ENCODE data around the gene SOX15.

SOX15 gene

DNA sequence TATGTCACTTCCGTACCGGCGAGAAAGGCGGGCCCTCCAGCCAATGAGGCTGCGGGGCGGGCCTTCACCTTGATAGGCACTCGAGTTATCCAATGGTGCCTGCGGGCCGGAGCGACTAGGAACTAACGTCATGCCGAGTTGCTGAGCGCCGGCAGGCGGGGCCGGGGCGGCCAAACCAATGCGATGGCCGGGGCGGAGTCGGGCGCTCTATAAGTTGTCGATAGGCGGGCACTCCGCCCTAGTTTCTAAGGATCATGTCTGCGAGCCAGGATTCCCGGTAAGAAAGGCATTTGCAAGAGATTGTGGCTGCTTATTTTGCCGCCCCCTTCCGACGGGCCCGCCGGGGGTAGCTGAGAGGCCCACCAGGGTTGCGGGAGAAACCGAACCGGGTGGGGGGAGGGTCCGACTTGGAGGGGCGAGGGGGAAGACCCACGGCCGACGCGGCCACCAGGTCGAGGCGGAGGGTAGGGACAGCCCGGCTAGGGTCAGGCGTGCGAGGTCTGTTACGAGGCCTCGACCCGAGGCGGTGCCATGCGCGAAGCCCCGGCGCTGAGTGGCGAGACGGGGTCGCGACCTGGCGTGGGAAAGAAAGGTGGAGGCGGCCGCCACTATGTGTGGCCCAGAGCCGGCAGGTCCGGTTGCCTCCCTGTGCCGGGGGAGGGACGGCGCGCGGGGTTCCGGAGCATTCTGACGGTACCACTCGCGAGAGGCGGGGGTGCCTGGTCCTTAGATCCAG, 17.1 kb downstream of the SOX15 start:
- peaks cover 5% of the 10 kb centered on the region for H3K4me1 ChIP-seq (ENCODE audit: control insufficient read depth, insufficient read depth, low read length)
- H3K36me3 ChIP-seq (ENCODE audit: control insufficient read depth, insufficient read depth, low read length) = peaks cover 70% of the 10 kb centered on the region

DNA sequence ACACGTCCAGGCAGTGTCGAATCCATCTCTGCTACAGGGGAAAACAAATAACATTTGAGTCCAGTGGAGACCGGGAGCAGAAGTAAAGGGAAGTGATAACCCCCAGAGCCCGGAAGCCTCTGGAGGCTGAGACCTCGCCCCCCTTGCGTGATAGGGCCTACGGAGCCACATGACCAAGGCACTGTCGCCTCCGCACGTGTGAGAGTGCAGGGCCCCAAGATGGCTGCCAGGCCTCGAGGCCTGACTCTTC, 17.6 kb downstream of the SOX15 start:
- H3K4me1 ChIP-seq (ENCODE audit: control insufficient read depth, insufficient read depth, low read length) = peaks cover 5% of the 10 kb centered on the region
- H3K9ac ChIP-seq (ENCODE audit: low read depth, low read length) = peak overlapping the region; percentile 87
- H3K36me3 ChIP-seq (ENCODE audit: control insufficient read depth, insufficient read depth, low read length) = peaks cover 70% of the 10 kb centered on the region
- no peaks in the 10 kb centered on the region for H3K9me3 ChIP-seq (ENCODE audit: control insufficient read depth, insufficient read depth, low read length)
- H3K27me3 ChIP-seq (ENCODE audit: control insufficient read depth, insufficient read depth, low read length) = no peaks in the 10 kb centered on the region
- peak overlapping the region; percentile 93 for H3K4me3 ChIP-seq (ENCODE audit: low read depth, low read length)

More for the DNA sequence above, 17.1 kb downstream of the SOX15 start:
- Histone ChIP-seq H3K4me3 (ENCODE audit: low read depth, low read length) (peak overlapping the region; percentile 89), H3K27me3 (ENCODE audit: control insufficient read depth, insufficient read depth, low read length) (no peaks in the 10 kb centered on the region), H3K9me3 (ENCODE audit: control insufficient read depth, insufficient read depth, low read length) (no peaks in the 10 kb centered on the region), H3K9ac (ENCODE audit: low read depth, low read length) (peak overlapping the region; percentile 99)

DNA sequence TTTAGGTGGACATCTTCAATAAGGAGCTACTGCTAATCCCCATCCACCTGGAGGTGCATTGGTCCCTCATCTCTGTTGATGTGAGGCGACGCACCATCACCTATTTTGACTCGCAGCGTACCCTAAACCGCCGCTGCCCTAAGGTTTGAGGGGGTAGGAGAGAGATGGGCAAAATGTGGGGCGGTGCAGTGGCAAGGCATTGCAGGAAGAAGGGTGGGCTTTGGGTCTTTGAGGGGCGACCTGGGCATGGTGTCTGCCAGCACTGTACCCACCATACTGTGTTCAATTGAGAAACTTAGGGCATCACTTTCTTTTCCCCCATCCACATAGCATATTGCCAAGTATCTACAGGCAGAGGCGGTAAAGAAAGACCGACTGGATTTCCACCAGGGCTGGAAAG, 19.5 kb downstream of the SOX15 start:
- H3K36me3 ChIP-seq (ENCODE audit: control insufficient read depth, insufficient read depth, low read length) = peaks cover 59% of the 10 kb centered on the region
- no peaks in the 10 kb centered on the region for H3K27me3 ChIP-seq (ENCODE audit: control insufficient read depth, insufficient read depth, low read length)
- H3K9me3 ChIP-seq (ENCODE audit: control insufficient read depth, insufficient read depth, low read length) = no peaks in the 10 kb centered on the region
- no peak overlapping the region for H3K4me3 ChIP-seq (ENCODE audit: low read depth, low read length)
- no peak overlapping the region for H3K9ac ChIP-seq (ENCODE audit: low read depth, low read length)
- H3K4me1 ChIP-seq (ENCODE audit: control insufficient read depth, insufficient read depth, low read length) = peaks cover 5% of the 10 kb centered on the region

DNA sequence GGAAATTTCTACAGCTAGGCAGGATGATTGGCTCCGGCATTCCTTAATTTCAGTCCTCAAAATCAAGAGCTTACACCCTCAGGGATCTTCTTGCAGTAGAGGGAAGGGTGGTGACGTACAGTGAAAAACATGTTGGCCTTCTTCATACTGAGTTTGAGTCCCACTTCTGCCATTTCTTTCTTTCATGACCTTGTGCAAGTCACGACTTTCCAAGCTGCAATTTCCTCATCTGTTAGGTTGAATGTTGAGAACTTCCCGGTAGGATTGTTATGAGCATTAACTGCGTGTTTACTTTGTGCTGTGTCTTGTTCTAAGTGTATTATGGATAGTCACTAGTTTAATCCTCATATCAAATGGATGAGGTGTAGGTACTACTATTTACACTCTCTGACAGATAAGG, 20.3 kb downstream of the SOX15 start:
- Histone ChIP-seq H3K9ac (ENCODE audit: low read depth, low read length) (no peak overlapping the region), H3K4me1 (ENCODE audit: control insufficient read depth, insufficient read depth, low read length) (peaks cover 2% of the 10 kb centered on the region), H3K27me3 (ENCODE audit: control insufficient read depth, insufficient read depth, low read length) (no peaks in the 10 kb centered on the region), H3K4me3 (ENCODE audit: low read depth, low read length) (no peak overlapping the region), H3K9me3 (ENCODE audit: control insufficient read depth, insufficient read depth, low read length) (no peaks in the 10 kb centered on the region), H3K36me3 (ENCODE audit: control insufficient read depth, insufficient read depth, low read length) (peaks cover 59% of the 10 kb centered on the region)

DNA sequence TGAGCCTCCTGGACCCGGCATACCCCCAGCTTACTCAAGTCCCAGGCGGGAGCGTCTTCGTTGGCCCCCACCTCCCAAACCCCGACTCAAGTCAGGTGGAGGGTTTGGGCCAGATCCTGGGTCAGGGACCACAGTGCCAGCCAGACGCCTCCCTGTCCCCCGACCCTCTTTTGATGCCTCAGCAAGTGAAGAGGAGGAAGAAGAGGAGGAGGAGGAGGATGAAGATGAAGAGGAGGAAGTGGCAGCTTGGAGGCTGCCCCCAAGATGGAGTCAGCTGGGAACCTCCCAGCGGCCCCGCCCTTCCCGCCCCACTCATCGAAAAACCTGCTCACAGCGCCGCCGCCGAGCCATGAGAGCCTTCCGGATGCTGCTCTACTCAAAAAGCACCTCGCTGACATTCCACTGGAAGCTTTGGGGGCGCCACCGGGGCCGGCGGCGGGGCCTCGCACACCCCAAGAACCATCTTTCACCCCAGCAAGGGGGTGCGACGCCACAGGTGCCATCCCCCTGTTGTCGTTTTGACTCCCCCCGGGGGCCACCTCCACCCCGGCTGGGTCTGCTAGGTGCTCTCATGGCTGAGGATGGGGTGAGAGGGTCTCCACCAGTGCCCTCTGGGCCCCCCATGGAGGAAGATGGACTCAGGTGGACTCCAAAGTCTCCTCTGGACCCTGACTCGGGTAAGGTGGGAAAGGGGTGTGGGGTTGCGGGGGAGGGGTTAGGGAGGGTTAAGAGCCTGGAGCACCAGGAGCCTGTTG, 26.6 kb downstream of the SOX15 start:
- H3K4me1 ChIP-seq (ENCODE audit: control insufficient read depth, insufficient read depth, low read length) = peaks cover 14% of the 10 kb centered on the region
- peaks cover 35% of the 10 kb centered on the region for H3K36me3 ChIP-seq (ENCODE audit: control insufficient read depth, insufficient read depth, low read length)
- peak overlapping the region; percentile 76 for H3K4me3 ChIP-seq (ENCODE audit: low read depth, low read length)
- H3K27me3 ChIP-seq (ENCODE audit: control insufficient read depth, insufficient read depth, low read length) = no peaks in the 10 kb centered on the region
- H3K9ac ChIP-seq (ENCODE audit: low read depth, low read length) = no peak overlapping the region
- no peaks in the 10 kb centered on the region for H3K9me3 ChIP-seq (ENCODE audit: control insufficient read depth, insufficient read depth, low read length)

DNA sequence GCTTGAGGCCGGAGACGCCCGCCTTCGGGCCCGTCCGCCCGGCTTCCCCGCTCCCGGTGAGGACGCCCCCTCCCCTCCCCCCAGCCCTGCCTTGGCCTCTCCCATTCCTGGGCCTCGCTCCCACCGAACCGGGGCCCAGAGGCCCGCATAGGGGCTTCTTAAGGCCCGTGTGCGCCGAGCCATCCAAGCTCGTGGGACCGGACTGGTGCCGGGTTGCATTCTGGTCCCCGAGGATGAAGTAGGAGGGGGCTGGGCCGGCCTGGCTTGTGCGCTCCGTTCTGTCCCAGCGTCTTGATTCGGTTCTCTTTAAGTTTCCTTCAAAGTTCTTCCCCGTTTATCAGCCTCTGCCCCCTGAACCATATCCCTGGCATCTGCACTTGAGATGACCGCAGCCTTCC, 27.7 kb downstream of the SOX15 start:
- H3K36me3 ChIP-seq (ENCODE audit: control insufficient read depth, insufficient read depth, low read length) = peaks cover 29% of the 10 kb centered on the region
- H3K27me3 ChIP-seq (ENCODE audit: control insufficient read depth, insufficient read depth, low read length) = no peaks in the 10 kb centered on the region
- H3K9ac ChIP-seq (ENCODE audit: low read depth, low read length) = peak overlapping the region; percentile 71
- no peaks in the 10 kb centered on the region for H3K9me3 ChIP-seq (ENCODE audit: control insufficient read depth, insufficient read depth, low read length)
- H3K4me3 ChIP-seq (ENCODE audit: low read depth, low read length) = peak overlapping the region; percentile 76
- H3K4me1 ChIP-seq (ENCODE audit: control insufficient read depth, insufficient read depth, low read length) = peaks cover 19% of the 10 kb centered on the region

DNA sequence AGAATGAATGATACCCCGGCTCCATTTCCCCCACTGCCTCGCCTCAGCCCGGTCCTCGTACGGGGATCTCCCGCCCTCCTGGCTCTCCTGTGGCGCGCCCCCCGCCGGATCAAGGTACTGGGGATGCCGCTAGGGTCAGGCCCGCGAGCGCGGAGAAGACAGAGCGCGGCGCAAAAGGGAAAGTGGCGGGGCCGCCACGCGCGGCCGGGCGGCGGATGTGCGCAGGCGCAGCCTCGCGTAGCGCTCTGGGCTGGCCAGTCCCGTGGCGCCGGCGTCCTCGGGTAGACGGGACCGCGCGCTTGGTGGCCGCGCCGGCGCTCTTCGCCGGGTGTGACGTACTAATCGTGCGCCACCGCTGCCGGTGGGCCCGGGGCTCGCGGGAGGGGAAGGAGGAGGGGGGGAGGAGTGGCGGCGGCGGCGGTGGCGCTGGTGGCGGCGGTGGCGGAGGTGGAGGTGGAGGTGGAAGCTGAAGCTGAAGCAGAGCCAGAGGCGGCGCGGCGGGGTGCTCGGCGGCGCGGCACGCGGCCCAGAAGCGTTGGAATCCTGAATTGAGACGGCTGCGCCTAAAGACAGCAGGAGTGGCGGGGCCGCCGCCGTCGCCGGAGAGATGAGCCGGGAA, 28.2 kb downstream of the SOX15 start, which contains the start of gene SENP3:
Gene SENP3 (plus strand): TSS at position 331 of the 619 bp plus-strand sequence. CDS start 1,158 bp downstream, outside the sequence.
- Histone ChIP-seq H3K4me1 (ENCODE audit: control insufficient read depth, insufficient read depth, low read length) (peaks cover 20% of the 10 kb centered on the region), H3K4me3 (ENCODE audit: low read depth, low read length) (peak within 1 kb of the TSS; percentile 94), H3K9ac (ENCODE audit: low read depth, low read length) (peak within 1 kb of the TSS; percentile 85), H3K27me3 (ENCODE audit: control insufficient read depth, insufficient read depth, low read length) (no peaks in the 10 kb centered on the region), H3K36me3 (ENCODE audit: control insufficient read depth, insufficient read depth, low read length) (peaks cover 29% of the 10 kb centered on the region), H3K9me3 (ENCODE audit: control insufficient read depth, insufficient read depth, low read length) (no peaks in the 10 kb centered on the region)

DNA sequence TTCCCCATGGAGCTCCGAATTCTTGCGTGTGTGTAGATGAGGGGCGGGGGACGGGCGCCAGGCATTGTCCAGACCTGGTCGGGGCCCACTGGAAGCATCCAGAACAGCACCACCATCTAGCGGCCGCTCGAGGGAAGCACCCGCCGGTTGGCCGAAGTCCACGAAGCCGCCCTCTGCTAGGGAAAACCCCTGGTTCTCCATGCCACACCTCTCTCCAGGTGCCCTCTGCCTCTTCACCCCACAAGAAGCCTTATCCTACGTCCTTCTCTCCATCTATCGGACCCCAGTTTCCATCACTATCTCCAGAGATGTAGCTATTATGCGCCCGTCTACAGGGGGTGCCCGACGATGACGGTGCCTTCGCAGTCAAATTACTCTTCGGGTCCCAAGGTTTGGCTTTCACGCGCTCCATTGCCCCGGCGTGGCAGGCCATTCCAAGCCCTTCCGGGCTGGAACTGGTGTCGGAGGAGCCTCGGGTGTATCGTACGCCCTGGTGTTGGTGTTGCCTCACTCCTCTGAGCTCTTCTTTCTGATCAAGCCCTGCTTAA, 28.8 kb downstream of the SOX15 start:
- Histone ChIP-seq H3K9ac (ENCODE audit: low read depth, low read length) (peak overlapping the region; percentile 85), H3K4me1 (ENCODE audit: control insufficient read depth, insufficient read depth, low read length) (peaks cover 20% of the 10 kb centered on the region), H3K27me3 (ENCODE audit: control insufficient read depth, insufficient read depth, low read length) (no peaks in the 10 kb centered on the region), H3K9me3 (ENCODE audit: control insufficient read depth, insufficient read depth, low read length) (no peaks in the 10 kb centered on the region), H3K36me3 (ENCODE audit: control insufficient read depth, insufficient read depth, low read length) (peaks cover 26% of the 10 kb centered on the region), H3K4me3 (ENCODE audit: low read depth, low read length) (peak overlapping the region; percentile 94)

DNA sequence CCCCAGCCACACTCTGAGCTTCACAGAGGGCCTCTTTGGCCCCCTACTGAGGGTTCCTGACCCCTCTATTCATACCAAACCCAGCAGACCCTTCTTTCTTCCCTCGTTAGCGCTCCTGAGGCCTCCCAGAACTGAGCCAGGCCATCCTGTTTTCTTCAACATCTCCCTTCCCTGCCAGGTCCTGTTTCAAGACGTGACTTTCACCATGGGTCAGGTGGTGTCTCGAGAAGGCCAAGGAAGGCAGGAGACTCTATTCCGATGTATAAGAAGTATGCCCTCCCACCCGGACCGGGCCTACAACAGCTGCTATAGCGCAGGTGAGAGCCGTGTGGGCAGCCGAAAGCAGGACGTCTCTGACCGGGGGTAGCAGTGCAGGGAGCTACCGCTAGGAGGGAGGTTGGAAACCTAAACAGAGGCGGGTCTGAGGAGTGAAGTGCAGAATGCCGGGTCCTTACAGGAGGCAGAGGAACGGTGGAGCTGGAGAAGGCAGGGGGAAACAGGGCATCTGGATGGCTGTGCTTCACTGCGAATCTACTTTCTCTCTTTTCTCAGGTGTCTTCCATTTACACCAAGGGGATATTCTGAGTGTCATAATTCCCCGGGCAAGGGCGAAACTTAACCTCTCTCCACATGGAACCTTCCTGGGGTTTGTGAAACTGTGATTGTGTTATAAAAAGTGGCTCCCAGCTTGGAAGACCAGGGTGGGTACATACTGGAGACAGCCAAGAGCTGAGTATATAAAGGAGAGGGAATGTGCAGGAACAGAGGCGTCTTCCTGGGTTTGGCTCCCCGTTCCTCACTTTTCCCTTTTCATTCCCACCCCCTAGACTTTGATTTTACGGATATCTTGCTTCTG, 29.5 kb downstream of the SOX15 start:
- peak overlapping the region; percentile 94 for H3K4me3 ChIP-seq (ENCODE audit: low read depth, low read length)
- H3K9ac ChIP-seq (ENCODE audit: low read depth, low read length) = peak overlapping the region; percentile 51
- no peaks in the 10 kb centered on the region for H3K27me3 ChIP-seq (ENCODE audit: control insufficient read depth, insufficient read depth, low read length)
- no peaks in the 10 kb centered on the region for H3K9me3 ChIP-seq (ENCODE audit: control insufficient read depth, insufficient read depth, low read length)
- H3K4me1 ChIP-seq (ENCODE audit: control insufficient read depth, insufficient read depth, low read length) = peaks cover 22% of the 10 kb centered on the region
- H3K36me3 ChIP-seq (ENCODE audit: control insufficient read depth, insufficient read depth, low read length) = peaks cover 22% of the 10 kb centered on the region

DNA sequence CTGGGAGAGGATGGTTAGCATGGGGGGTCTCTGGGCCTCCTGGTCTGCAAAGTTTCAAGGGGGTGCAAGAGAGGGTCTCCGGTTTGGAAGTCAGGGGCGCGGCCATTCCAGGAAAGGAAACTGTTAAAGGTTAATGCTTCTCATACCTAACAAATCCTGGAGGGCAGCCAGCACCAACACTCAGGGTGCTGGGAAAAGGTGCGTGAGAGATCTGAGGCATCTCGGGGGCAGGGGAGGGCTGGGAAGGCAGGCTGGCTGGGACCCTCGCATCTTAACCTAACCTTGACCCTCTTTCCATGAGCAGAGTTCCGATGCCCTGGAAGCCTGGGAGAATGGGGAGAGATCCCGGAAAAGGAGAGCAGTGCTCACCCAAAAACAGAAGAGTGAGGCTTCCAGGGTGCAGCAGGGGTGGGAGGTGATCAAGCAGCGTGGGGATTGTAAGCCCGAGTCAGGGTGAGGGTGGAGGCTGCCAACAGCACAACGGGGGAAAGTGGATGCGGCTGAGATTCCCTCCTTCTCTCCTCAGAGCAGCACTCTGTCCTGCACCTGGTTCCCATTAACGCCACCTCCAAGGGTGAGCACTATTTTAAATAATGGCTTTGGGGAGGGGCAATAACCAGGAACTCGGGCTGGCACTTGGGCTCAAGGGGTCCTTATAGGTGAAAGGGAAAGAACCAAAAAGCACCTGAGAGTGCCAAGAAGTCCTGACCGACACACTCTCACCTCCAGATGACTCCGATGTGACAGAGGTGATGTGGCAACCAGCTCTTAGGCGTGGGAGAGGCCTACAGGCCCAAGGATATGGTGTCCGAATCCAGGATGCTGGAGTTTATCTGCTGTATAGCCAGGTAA, 30.3 kb downstream of the SOX15 start:
- Histone ChIP-seq H3K36me3 (ENCODE audit: control insufficient read depth, insufficient read depth, low read length) (peaks cover 14% of the 10 kb centered on the region), H3K9me3 (ENCODE audit: control insufficient read depth, insufficient read depth, low read length) (no peaks in the 10 kb centered on the region), H3K4me3 (ENCODE audit: low read depth, low read length) (peak overlapping the region; percentile 94), H3K9ac (ENCODE audit: low read depth, low read length) (peak overlapping the region; percentile 51), H3K27me3 (ENCODE audit: control insufficient read depth, insufficient read depth, low read length) (no peaks in the 10 kb centered on the region), H3K4me1 (ENCODE audit: control insufficient read depth, insufficient read depth, low read length) (peaks cover 22% of the 10 kb centered on the region)
